GM18909 (cell line): ENCODE results near the gene POLR1C.
A peak's percentile ranks its signal among the peaks of the same experiment; 100 is the strongest.
"Not testable (repeated sequence)": the region's sequence is repeated elsewhere in the genome, so short reads cannot be mapped to it uniquely, and the experiment has no call there.

Experiments used
- ATAC-seq: cut with Tn5 transposase; IDR thresholded peaks from one replicate; pipeline ENCODE4 v1.9.1; 2021; ENCODE audit warnings: mild to moderate bottlenecking; ENCODE audit not compliant: unreplicated experiment, poor library complexity

POLR1C gene

DNA sequence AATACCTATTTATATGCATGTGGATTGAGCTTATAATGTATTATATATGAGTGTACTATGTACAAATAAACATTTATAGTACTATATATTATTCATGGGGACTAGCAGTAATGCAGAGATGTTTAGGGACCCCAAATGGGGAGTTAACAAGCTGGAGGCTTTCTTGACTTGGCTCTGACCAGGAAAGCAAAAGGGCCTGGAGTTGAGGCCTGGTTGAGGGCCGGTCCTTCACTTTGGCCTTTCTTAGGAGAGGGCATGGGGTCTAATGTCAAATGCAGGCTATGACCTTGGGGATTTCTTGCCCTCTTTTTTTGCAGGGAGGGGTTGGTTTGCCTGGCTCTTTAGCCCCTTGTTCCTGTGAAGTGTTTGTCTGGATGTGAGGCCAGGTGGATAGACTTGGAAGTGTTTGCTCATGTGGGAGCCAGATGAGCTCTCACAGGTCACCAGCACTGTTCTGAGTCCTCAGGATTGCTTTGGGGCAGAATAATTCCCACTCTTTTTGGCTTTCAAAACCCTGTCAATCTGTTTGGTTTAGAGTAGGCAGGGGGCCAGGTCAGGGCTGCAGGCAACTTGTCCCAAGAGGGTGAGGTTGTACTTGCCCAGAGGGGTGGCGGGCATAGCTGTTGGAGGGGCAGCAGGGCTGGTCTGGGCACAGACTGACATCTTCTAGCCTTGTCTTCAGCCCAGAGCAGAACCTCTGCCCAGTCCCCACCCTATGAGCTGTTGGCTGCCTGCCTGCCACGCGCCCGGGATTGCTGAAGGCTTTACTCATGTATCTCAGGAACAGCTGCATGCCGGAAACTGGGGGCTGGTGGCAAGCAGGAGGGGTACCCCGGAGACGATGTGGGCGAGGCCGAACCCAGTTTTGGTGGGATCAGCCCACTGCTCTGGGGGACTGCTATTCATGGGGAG lies 24.9 kb upstream of the POLR1C start:
- no peak for ATAC-seq

DNA sequence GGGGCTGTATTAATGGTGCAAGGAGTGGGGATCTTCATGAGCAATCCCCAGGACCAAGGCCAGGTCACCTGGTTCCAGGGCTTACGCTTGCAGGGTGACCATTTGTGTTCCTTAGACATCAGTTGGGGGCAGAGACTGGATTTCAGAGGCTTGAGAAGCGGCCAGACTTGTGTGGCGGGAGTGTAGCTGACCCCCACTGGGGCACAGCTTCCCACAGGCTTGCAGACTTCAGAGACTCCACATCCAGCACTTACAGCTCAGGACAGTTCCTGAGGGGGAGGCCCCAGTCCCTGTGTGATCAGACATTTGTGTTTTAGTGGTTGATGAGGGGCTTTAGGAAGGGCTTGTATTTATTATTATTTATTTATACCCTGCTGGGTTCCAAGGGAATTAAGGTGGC lies 24.2 kb upstream of the POLR1C start:
- no peak for ATAC-seq

DNA sequence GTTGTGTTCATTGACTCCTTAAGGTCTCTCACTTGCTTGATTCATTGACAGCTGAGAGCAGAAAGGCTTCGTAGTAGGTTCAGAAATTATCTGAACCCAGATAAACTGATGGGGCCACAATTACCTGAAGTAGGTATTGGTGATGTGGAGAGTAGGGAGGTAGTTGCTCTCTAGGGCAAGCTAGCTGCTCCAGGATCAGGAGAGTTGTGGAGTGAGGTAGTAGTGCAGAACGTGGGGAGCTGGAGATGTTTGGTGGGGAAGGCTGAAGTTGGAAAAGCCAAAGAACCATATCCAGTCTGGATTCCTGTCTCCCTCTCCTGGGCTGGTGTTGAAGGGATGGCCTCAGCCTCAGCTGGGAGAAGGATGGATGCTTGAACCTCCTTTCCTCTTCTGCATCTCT lies 23.7 kb upstream of the POLR1C start:
- no peak for ATAC-seq

GRCh38 chr6:43493833-43494232 lies 23.1 kb upstream of the POLR1C start:
- ATAC-seq: no peak

- no peak for ATAC-seq
These were observed 22.6 kb upstream of the POLR1C start for GRCh38 chr6:43494321-43494720.

- ATAC-seq: no peak
These were observed 22.1 kb upstream of the POLR1C start for GRCh38 chr6:43494766-43495165.

- no peak for ATAC-seq
These were observed 21.4 kb upstream of the POLR1C start for GRCh38 chr6:43495409-43495941.

- ATAC-seq: no peak
These were observed 20.3 kb upstream of the POLR1C start for GRCh38 chr6:43496370-43497128.

DNA sequence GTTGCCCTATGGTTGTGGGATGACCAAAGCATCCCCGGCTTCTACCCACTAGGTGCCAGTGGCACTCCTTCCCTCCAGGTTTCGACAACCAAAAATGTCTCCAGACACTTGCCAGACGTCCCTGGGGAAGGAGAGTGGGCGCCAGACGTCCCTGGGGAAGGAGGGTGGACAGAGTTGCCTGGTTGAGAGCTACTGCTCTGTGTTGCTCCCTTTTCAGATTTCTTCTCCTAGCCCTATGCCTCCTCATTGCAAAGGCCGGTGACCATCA lies 19.8 kb upstream of the POLR1C start:
- ATAC-seq: no peak

GRCh38 chr6:43497689-43498088 lies 19.2 kb upstream of the POLR1C start:
- no peak for ATAC-seq

- not testable (repeated sequence) for ATAC-seq
These were observed 18.6 kb upstream of the POLR1C start for GRCh38 chr6:43498291-43498690.

- ATAC-seq: no peak
These were observed 17.7 kb upstream of the POLR1C start for GRCh38 chr6:43499028-43499815.

GRCh38 chr6:43500921-43501320 lies 16.0 kb upstream of the POLR1C start:
- no peak for ATAC-seq

DNA sequence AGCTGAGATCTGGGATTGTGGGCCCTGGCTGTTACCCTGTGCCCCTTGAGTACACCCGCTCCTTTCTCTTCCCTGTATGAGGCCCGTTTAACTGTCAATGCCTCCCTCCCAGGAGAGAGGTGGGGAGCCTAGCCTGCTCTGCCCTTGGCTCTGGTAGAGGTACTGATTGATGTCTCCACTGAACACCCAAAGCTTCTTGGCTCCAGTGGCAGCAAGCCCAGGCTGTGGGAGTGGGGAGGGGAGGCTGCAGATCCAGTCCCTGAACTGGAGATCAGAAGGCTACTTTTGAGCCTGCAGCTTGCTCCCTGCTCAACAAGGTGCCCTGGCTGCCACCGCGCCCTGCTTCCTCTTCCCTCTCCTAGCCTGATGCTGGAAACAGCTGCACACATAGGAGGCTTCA lies 14.2 kb upstream of the POLR1C start:
- no peak for ATAC-seq

DNA sequence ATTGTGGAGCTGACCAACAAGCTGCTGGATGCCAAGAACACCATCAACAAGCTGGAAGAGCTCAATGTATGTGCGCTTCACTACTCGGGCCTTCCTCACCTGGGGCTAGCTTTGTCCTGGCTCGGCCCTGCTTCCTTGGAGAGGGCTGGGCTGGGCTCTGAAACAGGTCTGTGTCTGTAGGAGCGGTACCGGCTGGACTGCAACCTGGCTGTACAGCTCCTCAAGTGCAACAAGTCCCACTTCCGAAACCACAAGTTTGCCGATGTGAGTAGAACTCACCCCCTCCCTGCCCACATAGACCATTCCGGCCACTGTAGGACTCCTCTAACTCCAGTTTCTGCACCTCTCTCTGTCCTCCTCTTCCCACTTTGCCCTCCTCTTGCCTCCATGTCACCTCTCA lies 13.4 kb upstream of the POLR1C start:
- no peak for ATAC-seq

DNA sequence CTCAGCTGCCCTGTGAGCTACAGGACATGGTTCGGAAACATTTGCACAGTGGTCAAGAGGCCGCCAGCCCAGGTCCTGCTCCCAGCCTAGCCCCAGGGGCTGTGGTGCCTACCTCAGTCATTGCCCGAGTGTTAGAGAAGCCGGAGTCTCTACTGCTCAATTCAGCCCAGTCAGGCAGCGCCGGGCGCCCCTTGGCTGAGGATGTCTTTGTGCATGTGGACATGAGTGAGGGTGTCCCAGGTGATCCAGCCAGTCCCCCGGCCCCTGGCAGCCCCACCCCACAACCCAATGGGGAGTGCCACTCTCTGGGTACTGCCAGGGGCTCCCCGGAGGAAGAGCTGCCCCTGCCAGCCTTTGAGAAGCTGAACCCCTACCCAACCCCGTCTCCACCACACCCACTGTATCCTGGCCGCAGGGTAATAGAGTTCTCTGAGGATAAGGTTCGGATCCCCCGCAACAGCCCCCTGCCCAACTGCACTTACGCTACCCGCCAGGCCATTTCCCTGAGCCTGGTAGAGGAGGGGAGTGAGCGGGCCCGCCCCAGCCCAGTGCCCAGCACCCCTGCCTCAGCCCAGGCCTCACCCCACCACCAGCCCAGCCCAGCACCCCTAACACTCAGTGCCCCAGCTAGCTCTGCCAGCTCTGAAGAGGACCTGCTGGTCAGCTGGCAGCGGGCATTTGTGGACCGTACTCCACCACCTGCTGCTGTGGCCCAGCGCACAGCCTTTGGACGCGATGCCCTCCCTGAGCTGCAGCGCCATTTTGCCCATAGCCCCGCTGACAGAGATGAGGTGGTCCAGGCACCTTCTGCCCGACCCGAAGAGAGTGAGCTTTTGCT lies 11.9 kb upstream of the POLR1C start:
- ATAC-seq: no peak

- no peak for ATAC-seq
These were observed 11.2 kb upstream of the POLR1C start for GRCh38 chr6:43505718-43506117.

DNA sequence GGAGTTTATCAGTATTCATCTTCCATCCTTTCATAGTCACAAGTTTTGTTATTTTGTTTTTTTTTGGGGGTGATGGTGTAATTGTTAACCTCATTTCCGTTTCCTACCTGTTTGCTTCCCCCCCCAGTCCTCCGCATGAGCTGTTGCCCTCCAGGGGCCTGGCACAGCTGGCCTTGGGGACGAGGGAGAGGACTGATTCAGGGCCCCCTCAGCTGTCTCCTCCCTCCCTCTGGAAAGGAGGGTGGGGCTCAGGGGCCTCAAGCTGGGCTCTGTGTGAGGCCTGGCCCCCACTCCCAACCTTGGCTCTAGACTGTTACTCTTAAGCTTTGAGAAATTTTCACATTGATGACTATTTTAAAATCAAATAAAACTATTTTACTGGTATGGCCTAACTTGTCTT lies 10.7 kb upstream of the POLR1C start:
- ATAC-seq: no peak

GRCh38 chr6:43506667-43507471 lies 10.0 kb upstream of the POLR1C start:
- peak; percentile 50 for ATAC-seq
